ENCODE measurements around the gene NHEJ1.

Gene NHEJ1

GRCh38 chr2:219172231-219173154 lies 11.9 kb upstream of the NHEJ1 start:
- TF ChIP-seq, protein P1, sequence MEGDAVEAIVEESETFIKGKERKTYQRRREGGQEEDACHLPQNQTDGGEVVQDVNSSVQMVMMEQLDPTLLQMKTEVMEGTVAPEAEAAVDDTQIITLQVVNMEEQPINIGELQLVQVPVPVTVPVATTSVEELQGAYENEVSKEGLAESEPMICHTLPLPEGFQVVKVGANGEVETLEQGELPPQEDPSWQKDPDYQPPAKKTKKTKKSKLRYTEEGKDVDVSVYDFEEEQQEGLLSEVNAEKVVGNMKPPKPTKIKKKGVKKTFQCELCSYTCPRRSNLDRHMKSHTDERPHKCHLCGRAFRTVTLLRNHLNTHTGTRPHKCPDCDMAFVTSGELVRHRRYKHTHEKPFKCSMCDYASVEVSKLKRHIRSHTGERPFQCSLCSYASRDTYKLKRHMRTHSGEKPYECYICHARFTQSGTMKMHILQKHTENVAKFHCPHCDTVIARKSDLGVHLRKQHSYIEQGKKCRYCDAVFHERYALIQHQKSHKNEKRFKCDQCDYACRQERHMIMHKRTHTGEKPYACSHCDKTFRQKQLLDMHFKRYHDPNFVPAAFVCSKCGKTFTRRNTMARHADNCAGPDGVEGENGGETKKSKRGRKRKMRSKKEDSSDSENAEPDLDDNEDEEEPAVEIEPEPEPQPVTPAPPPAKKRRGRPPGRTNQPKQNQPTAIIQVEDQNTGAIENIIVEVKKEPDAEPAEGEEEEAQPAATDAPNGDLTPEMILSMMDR (IDR thresholded peaks at IDR 0.05) = no peak

- TF ChIP-seq, protein P1 (IDR thresholded peaks at IDR 0.05) = peak; percentile 57
Observed at GRCh38 chr2:219171231-219171651, 10.6 kb upstream of the NHEJ1 start.

- TF ChIP-seq, protein P1 (IDR thresholded peaks at IDR 0.05) = no peak
Observed at GRCh38 chr2:219169930-219170654, 9.5 kb upstream of the NHEJ1 start, which contains the start of gene SLC23A3. Gene SLC23A3, minus strand, starts transcription at chr2:219170029. Its CDS starts 45 bp downstream, at chr2:219169984.

DNA sequence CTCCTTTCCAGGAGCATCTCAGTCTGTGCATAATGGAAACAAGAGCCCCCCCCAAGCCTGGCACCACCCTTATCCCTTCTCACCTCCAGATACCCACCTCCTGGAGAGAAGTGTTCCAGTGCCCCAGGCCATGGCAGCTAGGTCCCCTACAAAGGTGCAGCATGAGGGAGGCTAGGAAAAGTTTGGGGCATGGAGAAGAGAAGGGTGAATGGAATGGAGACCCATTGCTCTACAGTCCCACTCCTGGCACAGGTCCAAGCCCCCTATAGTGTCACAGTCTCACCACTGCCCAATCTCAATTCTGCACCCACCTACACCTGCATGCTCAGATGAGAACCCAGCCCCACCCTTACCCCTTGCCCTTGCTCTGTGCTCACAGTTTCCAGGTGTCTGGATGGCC lies 8.3 kb upstream of the NHEJ1 start:
- TF ChIP-seq, protein P1 (IDR thresholded peaks at IDR 0.05) = no peak

GRCh38 chr2:219168526-219168925 lies 7.9 kb upstream of the NHEJ1 start:
- TF ChIP-seq, protein P1 (IDR thresholded peaks at IDR 0.05) = no peak

DNA sequence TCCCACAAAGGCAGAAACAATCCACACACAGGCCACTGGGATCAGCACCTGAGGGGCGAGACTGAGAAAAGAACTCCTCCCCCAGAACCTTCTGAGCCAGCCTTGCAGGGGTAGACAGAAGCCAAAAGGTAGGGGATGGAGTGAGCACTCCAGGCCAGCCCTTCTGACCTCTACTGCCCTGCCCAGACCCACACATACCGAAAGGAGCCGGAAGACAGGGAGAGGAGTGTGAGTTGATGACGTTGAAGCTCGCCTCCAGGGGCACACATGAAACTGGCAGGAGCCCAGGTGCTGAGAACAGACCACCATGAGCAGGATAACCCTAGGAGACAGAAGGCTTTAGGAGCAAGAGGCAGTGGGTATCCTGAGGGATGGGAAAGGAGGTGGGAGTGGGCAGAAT lies 7.4 kb upstream of the NHEJ1 start:
- TF ChIP-seq, protein P1 (IDR thresholded peaks at IDR 0.05) = no peak

DNA sequence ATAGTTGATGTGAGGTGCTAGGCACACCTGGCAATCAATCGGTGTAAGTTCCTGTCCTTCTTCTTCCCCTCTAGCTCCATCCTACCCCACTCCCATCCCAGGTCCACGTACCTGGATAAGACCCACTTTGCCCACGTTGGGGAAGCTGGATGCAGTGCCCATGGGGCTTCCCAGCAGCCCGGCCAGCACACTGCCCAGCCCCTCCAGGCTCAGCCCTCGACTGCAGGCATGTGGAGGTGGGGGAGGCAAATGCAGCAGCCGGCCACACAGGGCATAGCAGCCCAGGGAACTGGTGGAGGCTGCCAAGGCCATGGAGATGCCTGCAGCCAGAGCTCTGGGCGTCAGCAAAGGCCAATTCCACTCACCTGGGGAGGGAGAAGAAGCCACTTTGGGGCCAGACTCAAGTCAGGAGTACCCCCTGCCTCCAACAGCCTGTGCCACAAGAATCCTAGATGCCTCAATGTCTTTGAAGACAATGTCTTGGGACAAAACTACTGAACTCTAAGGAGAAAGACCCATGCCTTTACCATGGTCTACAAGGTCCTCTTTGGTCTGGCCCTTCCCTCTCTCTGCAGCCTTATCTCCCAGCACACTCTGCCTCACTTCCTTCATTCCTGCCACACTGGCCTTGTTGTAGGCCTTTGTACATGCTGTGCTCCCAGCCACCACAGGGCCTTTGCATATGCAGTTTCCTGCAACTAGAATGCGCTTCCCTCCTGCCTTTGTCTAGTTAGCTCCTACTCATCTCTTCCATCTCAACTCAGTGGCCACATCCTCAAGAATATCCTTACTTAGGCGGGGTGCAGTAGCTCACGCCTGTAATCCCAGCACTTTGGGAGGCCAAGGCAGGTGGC lies 4.7 kb upstream of the NHEJ1 start:
- TF ChIP-seq, protein P1 (IDR thresholded peaks at IDR 0.05) = no peak

Data from LNCAP (cell line).